ENCODE results near the gene ARHGAP1. TPM values are rescaled to one million over a fixed set of nuclear protein-coding genes. Genes with fewer than 3 reads are reported as not detected.

The ARHGAP1 gene
- total and polyA plus RNA-seq, 10 donors = 13.3 to 137 (median 76.9) TPM

DNA sequence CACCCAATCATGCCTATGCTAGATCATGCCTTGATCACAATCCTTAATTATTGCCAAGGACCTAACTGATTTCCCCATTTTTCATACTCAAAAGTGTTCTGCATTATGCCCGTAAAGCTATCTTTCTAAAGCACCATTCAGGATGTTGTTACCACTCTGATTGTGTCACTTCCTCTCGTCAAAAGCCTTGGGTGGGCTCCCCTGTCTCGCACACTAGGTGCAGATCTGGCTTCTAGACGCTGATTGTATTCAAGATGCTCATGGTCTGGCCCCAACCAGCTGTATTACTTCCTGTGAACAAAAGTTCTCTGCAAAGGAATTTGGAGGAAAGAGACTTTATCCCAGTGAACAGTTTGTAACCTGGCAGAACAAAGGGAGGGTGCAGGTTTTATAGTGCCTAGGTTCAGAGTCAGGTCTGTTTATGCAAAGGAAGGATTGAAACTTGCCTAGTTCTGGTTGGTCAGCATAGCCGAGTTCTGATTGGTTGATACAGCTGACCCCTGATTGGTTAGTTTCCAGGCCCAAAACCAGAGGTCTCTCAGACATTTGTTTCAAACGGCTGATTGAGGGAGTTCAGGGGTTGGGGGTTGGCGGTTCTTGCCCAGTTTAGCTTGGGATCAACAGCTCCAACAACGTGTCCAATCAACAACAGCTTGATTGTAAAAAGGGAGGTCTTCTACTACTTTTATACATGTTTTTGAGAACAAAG lies 57.6 kb downstream of the ARHGAP1 start:
- no peak for DNase-seq
- Histone ChIP-seq H3K27me3 (replicated peaks in 1 of 7) (no peaks in the 10 kb centered on the region), H3K9me3 (no peaks in the 10 kb centered on the region), H3K27ac (no peak overlapping the region), H3K36me3 (peaks cover 3 to 97% (median 40%) of the 10 kb centered on the region in 6 donors), H3K4me1 (peaks cover 0 to 5% (median 0%) of the 10 kb centered on the region in 6 donors), H3K4me3 (no peak overlapping the region)
- TF ChIP-seq POLR2AphosphoS5 (IDR thresholded peaks at IDR 0.05) = no peak
- TF ChIP-seq, protein P1, sequence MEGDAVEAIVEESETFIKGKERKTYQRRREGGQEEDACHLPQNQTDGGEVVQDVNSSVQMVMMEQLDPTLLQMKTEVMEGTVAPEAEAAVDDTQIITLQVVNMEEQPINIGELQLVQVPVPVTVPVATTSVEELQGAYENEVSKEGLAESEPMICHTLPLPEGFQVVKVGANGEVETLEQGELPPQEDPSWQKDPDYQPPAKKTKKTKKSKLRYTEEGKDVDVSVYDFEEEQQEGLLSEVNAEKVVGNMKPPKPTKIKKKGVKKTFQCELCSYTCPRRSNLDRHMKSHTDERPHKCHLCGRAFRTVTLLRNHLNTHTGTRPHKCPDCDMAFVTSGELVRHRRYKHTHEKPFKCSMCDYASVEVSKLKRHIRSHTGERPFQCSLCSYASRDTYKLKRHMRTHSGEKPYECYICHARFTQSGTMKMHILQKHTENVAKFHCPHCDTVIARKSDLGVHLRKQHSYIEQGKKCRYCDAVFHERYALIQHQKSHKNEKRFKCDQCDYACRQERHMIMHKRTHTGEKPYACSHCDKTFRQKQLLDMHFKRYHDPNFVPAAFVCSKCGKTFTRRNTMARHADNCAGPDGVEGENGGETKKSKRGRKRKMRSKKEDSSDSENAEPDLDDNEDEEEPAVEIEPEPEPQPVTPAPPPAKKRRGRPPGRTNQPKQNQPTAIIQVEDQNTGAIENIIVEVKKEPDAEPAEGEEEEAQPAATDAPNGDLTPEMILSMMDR (IDR thresholded peaks at IDR 0.05 in 8 of 11, conservative IDR thresholded peaks at IDR 0.05 in 3 of 11) = no peak
- TF ChIP-seq POLR2A (IDR thresholded peaks at IDR 0.05) = no peak
- WGBS, 5 donors = 77 to 91% (median 84%) methylated on average over 8 of the region's 8 CpGs
- intact Hi-C loops (cut with DNase I; ENCODE audit: low total_unique reads) = no loop called here

GRCh38 chr11:46641639-46642038 lies 58.8 kb downstream of the ARHGAP1 start:
- Histone ChIP-seq H3K27me3 (replicated peaks in 1 of 7) (no peaks in the 10 kb centered on the region), H3K4me3 (no peak overlapping the region), H3K27ac (no peak overlapping the region), H3K9me3 (no peaks in the 10 kb centered on the region), H3K4me1 (peaks cover 0 to 5% (median 0%) of the 10 kb centered on the region in 6 donors), H3K36me3 (peaks cover 3 to 97% (median 32%) of the 10 kb centered on the region in 6 donors)
- no peak for DNase-seq
- WGBS, 5 donors = 81 to 91% (median 85%) methylated on average over 3 of the region's 3 CpGs
- intact Hi-C loops (cut with DNase I; ENCODE audit: low total_unique reads) = no loop called here
- TF ChIP-seq POLR2AphosphoS5 (IDR thresholded peaks at IDR 0.05) = no peak
- TF ChIP-seq POLR2A (IDR thresholded peaks at IDR 0.05) = no peak
- TF ChIP-seq, protein P1 (IDR thresholded peaks at IDR 0.05 in 8 of 11, conservative IDR thresholded peaks at IDR 0.05 in 3 of 11) = no peak

DNA sequence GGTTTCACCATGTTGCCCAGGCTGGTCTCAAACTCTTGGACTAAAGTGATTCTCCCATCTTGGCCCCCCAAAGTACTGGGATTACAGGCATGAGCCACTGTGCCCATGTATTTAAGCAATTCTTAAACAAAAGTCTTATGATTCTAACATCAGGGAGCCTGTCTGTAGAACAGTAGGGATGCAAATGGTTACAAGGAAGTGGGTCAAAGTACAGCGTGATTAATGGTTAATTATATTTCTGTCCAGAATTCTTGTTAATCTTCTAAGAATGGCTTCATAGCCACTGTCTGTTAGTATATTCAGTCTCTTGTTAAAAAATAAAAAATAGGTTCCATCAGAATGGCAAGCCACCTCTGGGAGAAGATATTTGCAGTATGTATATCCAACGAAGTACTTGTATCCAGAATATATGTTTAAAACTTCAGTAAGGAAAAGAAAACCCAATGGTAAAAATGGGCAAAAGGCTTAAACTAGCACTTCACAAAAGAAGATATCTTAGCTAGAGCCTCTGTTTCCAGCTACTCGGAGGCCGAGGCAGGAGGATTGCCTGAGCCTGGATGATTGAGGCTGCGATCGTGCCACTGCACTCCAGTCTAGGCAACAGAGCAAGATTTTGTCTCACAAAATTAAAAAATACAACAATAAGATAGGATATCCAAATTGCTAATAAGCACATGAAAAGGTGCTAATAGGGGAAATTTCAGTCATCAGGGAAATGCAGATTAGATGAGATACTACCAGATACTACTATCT lies 60.2 kb downstream of the ARHGAP1 start:
- Histone ChIP-seq H3K27me3 (replicated peaks in 1 of 7) (no peaks in the 10 kb centered on the region), H3K4me3 (no peak overlapping the region), H3K27ac (no peak overlapping the region), H3K36me3 (peaks cover 0 to 97% (median 30%) of the 10 kb centered on the region in 6 donors), H3K4me1 (peaks cover 0 to 5% (median 0%) of the 10 kb centered on the region in 6 donors), H3K9me3 (no peaks in the 10 kb centered on the region)
- 92 to 97% (median 97%) methylated on average over 6 of the region's 6 CpGs for WGBS, 5 donors
- TF ChIP-seq, protein P1 (IDR thresholded peaks at IDR 0.05 in 8 of 11, conservative IDR thresholded peaks at IDR 0.05 in 3 of 11) = no peak
- TF ChIP-seq POLR2A (IDR thresholded peaks at IDR 0.05) (no peak), POLR2AphosphoS5 (IDR thresholded peaks at IDR 0.05) (no peak)
- intact Hi-C loops (cut with DNase I; ENCODE audit: low total_unique reads) = no loop called here
- DNase-seq = no peak

All from spleen (tissue), 11 donors.